ENCODE measurements around the gene UBA1. TPM values are rescaled to one million over a fixed set of nuclear protein-coding genes. Genes with fewer than 3 reads are reported as not detected.

Gene UBA1
- total RNA-seq, 1 donor from 2014 or later: 100 TPM

GRCh38 chrX:47184486-47184885 lies 9.1 kb upstream of the UBA1 start:
- intact Hi-C loops (cut with micrococcal nuclease): no loop called here
- DNase-seq (no peak), ATAC-seq (no peak)

GRCh38 chrX:47185241-47185640 lies 8.4 kb upstream of the UBA1 start:
- DNase-seq (no peak), ATAC-seq (no peak)
- intact Hi-C loops (cut with micrococcal nuclease): no loop called here

DNA sequence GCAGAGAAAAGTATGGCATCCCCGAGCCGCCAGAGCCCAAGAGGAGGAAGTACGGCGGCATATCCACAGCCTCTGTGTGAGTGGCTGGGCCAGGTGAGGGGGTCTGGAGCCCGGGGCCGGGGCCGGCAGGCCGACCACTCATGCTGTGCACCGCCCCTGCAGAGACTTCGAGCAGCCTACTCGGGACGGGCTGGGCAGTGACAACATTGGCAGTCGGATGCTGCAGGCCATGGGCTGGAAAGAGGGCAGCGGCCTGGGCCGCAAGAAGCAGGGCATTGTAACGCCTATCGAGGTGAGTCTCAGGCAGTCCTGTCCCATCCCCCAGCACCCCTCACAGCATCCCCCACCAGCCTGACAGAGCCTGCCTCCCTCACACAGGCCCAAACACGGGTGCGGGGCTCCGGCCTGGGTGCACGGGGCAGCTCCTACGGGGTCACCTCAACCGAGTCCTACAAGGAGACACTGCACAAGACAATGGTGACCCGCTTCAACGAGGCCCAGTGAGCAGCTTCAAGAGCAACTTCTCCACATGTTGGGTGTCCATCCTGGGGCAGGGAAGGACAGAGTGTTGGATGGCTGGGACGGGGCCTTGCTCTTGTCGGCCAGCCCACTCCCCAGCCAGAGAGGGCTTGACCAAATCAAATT lies 7.4 kb upstream of the UBA1 start:
- ATAC-seq: no peak
- no peak for DNase-seq
- intact Hi-C loops (cut with micrococcal nuclease): no loop called here

DNA sequence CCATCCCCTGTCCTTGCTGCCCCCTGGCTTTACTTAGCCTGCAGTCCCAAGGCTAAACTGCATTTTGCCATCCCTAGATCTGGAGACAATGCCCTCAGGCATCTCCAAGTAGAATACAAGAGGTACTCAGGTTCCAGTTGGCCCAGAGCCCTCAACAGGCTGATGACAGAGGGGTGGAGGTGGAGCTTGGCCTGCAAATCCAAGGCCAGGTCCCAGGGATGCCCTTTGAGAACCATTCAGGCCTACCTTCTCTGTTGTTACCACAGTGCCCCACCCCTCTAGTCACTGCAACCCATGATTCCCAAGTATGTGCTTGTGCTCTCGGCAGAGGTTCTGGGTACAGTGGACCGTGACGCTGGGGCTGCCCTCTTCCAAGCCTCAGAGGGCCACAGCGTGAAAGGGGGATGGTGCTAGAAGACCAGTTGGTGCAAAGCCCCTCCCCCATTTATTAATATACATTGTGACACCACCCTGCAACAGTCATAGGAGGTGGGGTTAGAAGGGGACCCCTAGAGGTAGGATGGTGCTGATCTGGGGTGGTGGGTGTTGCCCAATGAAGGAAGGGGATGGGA lies 6.4 kb upstream of the UBA1 start:
- no peak for ATAC-seq
- no peak for DNase-seq
- intact Hi-C loops (cut with micrococcal nuclease): no loop called here

- DNase-seq (no peak), ATAC-seq (no peak)
- intact Hi-C loops (cut with micrococcal nuclease): no loop called here
Observed at GRCh38 chrX:47189906-47190305, 3.7 kb upstream of the UBA1 start.

- DNase-seq (peak; percentile 87), ATAC-seq (peak; percentile 85)
- intact Hi-C loops (cut with micrococcal nuclease): no loop called here
Observed at GRCh38 chrX:47190445-47191269, 3.0 kb upstream of the UBA1 start.

- intact Hi-C loops (cut with micrococcal nuclease): no loop called here
- ATAC-seq (peak; percentile 3), DNase-seq (no peak)
Observed at GRCh38 chrX:47191331-47191730, 2.3 kb upstream of the UBA1 start.

DNA sequence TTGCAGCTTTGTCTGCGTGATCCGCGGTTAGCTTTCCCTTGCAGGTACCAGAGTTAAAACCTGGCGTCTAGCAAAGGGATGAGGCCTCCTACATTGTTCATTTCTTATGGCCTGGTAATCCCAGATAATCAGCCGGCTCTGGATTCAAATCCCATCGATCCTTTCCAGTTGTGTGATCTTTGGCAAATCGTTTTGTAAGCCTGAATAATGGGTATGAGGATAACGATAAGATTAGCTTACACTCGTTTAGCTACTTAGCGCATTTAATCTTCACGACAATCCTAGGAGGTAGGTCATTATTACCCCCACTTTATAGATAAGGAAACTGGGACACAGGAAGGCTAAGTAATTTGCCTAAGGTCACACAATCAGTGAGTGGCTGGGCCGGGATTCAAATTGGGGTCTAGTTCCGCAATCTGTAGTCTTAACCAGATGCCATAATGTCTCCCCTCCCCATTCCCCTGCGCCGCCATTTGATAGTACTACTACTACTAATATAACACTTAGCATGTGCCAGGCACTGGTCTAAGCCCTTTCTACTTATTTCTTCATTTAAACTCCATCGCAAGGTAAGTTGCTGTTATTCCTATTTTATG lies 1.7 kb upstream of the UBA1 start:
- ATAC-seq: no peak
- DNase-seq: no peak
- intact Hi-C loops (cut with micrococcal nuclease): no loop called here

DNA sequence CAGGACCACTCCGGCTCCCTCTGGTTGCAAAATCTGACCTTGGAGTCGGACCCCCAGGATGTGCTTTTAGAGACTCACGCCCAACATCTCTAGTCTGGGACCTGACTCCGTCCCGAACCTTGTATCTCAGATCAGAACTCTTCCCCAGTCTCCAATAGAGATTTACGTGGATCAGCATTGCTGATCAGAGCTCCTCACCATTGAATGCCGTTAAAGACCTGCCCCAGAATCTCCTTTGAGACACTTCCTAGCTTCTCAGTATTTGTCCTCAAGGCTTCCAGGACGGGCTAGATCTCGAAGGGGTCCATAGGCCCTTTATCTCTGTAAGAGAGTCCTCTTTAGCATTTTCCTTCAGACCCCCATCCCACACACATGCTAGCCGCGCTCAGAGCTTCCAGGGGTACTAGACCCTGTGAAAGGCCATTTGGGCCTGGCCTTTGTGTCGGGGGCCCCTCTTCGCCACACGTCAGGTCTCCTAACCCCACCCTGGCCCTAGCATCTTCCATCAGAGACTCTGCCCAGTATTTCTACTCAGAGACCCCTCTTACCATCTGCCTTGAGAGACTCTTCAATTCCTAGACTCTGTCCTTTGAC lies 662 bp downstream of the UBA1 start:
- DNase-seq: no peak
- intact Hi-C loops (cut with micrococcal nuclease): no loop called here

GRCh38 chrX:47196098-47196497 lies 2.5 kb downstream of the UBA1 start:
- ATAC-seq (no peak), DNase-seq (no peak)
- intact Hi-C loops (cut with micrococcal nuclease): no loop called here

More for the DNA sequence above, 662 bp downstream of the UBA1 start:
- no peak for ATAC-seq

DNA sequence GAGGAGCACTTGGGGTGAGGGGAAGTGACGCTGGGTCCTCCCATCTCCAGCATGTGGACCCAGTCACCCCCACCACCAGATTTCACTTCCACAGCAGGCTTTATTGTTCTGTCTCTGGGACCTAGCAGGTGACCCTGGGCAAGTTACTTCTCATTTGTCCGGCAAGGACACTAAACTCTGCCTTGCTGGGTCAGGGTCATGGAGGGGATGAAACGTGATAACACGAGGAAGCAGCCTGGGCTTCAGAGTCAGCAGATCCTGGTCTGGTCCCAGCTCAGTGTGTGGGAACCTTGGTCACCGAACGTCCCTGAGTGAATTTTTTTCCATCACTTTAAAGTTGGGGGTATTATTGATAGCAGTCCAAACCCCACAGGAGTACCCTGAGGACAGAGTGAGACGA lies 3.9 kb downstream of the UBA1 start:
- intact Hi-C loops (cut with micrococcal nuclease): no loop called here
- ATAC-seq (no peak), DNase-seq (no peak)

DNA sequence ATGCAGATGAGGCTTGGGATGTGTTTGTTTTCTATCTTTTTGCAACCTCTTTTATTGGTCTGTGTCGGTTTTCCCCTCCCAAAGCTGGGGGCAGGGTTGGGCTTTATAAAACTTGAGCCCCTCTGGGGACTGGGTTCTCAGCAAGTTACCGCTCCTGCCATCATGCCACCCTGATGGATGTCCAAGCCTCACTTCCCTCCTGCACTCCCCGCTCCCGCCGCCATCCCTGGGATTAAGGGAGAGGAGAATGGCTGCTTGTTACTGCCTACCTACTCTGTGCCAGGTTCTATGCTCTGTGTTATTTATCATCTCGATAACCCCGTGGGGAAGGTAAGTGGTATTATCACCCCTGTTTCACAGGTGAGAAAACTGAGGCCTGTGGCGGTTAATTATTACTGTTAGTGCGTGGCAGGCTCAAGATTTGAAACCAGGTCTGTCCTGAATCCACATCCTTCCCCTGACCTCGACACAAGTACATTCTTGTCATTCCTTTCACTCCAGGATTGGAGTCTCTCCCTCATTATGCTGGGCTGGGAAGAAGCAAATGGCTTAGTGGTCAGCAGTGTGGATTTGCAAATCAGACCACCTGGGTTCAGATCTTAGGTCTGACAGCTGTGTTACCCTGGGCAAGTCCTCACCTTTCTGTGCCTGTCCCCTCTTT lies 4.5 kb downstream of the UBA1 start:
- DNase-seq (no peak), ATAC-seq (no peak)
- intact Hi-C loops (cut with micrococcal nuclease): no loop called here

DNA sequence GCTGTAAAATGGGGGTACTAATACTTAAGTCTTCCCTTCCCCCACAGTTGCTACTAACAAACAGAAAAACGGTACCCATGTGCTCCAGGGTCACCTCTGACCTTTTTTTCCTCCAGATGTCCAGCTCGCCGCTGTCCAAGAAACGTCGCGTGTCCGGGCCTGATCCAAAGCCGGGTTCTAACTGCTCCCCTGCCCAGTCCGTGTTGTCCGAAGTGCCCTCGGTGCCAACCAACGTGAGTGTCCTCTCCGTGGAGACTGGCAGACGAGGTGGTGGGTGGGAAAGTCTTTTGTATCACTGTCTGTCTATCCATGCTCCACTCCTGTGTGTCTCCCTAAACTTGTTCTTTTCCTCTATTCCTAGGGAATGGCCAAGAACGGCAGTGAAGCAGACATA lies 5.1 kb downstream of the UBA1 start:
- intact Hi-C loops (cut with micrococcal nuclease): no loop called here
- ATAC-seq (no peak), DNase-seq (no peak)

GRCh38 chrX:47199286-47199685 lies 5.7 kb downstream of the UBA1 start:
- intact Hi-C loops (cut with micrococcal nuclease): no loop called here
- ATAC-seq: no peak
- DNase-seq: no peak

DNA sequence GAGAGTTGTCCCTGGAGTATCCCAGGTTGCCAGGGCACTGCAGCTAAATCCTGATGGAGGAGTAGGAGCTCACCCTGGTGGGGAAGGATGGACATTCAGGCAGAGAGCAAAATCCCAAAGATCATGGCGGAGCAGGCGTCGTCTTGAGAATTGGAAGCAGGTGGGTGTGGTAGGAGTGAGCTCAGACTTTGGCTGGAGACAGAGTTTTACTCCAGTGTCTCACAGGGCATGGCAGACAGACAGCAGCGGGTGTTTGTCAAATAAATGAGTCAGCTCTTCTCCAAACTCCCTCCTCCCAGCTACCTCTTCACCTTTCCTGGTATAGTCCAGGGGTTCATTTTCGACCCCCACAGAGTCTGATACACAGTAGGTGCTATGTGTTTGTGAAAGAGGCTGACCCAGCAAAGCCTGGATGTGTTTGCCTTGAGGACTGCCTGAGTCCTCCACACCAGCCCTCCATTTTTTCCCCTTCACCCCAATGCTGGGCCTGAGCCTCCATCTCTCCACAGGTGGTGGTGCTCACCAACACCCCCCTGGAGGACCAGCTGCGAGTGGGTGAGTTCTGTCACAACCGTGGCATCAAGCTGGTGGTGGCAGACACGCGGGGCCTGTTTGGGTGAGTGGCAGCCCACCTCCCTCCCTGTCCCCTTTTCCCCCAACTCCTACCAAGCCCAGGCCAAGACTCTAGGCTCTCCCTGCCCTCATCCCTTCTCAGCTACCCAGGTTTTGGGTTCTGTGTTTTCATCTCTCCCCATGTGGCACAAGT lies 6.9 kb downstream of the UBA1 start:
- DNase-seq (peak; percentile 48), ATAC-seq (peak; percentile 62)
- intact Hi-C loops (cut with micrococcal nuclease): no loop called here

DNA sequence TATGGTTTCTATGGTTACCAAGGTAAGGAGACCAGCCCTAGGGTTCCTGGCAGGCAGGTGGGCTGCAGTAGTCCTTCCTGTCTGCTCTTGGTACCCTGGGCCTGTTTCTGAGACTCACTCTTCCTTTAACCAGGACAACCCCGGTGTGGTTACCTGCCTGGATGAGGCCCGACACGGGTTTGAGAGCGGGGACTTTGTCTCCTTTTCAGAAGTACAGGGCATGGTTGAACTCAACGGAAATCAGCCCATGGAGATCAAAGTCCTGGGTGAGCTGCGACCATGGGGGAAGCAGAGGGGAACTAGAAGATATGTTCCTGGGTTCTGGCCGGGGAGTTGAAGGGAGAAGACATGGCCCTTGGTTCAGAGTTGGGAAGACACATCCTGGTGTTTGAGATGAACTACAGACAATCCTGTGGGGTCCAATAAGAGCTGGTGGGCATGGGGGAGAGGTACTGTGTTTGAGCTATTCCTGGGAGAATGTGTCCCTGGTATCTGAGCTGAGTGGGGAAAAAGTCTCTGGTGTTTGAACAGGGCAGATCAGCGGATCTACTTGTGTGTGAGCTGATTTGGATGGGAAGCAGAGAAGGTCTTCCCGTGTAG lies 7.8 kb downstream of the UBA1 start:
- intact Hi-C loops (cut with micrococcal nuclease): no loop called here
- ATAC-seq (no peak), DNase-seq (no peak)

DNA sequence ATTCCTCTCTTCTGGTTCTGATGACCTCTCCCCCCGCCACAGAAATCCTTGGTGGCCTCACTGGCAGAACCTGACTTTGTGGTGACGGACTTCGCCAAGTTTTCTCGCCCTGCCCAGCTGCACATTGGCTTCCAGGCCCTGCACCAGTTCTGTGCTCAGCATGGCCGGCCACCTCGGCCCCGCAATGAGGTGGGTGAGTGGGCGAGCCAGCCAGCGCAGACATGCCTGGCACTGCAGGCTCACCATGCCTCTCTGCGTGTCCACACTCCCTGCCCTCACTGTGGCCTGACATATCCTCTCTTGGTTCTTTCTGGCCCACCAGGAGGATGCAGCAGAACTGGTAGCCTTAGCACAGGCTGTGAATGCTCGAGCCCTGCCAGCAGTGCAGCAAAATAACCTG lies 8.7 kb downstream of the UBA1 start:
- no peak for ATAC-seq
- no peak for DNase-seq
- intact Hi-C loops (cut with micrococcal nuclease): no loop called here

DNA sequence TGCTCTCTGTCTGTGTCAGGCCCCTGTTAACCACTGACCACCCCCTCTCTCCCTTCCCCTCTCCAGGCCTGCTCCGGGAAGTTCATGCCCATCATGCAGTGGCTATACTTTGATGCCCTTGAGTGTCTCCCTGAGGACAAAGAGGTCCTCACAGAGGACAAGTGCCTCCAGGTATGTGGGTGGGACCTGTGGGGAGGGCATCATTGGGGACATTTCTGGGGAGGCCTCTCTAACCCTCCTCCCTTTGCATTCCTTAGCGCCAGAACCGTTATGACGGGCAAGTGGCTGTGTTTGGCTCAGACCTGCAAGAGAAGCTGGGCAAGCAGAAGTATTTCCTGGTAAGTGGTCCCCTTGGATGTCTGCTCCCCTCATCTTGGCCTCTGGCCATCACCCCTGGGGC lies 9.2 kb downstream of the UBA1 start:
- intact Hi-C loops (cut with micrococcal nuclease): no loop called here
- DNase-seq (no peak), ATAC-seq (no peak)

Measured in left ventricle myocardium superior (tissue), 1 donor.